GM19455 (cell line): Measurements from ENCODE around the gene NCOA1.
"Not testable (repeated sequence)": the region's sequence is repeated elsewhere in the genome, so short reads cannot be mapped to it uniquely, and the experiment has no call there.

Experiments
- ATAC-seq: cut with Tn5 transposase; IDR thresholded peaks from one replicate; pipeline ENCODE4 v1.9.1; 2021; ENCODE audit not compliant: unreplicated experiment

The NCOA1 gene

GRCh38 chr2:24676493-24676892 is 185.4 kb downstream of the NCOA1 start:
- no peak for ATAC-seq

DNA sequence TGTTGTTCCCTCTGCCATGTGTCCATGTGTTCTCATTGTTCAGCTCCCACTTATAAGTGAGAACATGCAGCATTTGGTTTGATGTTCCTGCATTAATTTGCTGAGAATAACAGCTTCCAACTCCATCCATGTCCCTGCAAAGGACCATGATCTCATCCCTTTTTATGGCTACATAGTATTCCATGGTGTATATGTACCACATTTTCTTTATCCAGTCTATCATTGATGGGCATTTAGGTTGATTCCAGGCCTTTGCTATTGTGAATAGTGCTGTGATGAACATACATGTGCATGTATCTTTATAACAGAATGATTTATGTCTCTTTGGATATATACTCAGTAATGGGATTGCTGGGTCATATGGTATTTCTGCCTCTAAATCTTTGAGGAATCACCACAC is 187.0 kb downstream of the NCOA1 start:
- ATAC-seq: not testable (repeated sequence)

- no peak for ATAC-seq
These were observed 189.1 kb downstream of the NCOA1 start for GRCh38 chr2:24680196-24680595.

DNA sequence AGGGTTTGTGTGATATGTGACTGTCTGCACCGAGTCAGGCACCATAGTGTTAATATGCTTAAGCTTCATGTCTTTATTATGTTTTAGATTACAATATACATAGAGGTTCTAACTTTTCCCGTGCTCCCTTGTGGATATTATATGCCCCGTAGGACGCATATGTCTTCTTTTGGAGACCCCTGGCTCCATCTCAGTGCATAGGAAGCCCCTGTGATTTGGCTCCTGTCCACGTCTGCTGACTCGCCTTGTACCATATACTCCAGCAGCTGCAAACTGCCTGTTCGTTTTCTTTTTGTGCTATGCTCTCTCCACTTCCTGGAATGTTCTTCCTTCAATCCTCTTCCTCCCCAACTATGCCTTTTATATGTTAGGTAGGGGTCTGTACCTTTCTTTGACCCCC is 191.2 kb downstream of the NCOA1 start:
- no peak for ATAC-seq

DNA sequence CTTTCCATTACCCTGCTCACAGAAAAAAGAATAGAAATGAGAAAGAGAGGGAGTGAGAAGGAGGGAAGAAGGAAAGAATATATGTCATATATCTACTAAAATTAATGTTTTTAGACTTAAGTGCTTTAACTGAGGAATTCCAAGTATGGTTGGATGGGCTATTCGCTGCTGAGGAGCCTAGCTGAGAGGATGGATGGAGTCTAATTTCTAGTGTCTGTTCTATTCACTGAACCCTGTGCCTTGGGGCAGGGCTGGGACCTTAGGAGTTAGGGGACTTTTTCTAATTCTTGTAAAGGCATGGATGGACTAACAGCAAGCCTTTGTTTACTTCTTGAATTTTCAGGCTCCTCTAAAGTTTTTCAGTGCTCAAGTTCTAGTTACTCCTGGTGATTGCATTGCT is 192.4 kb downstream of the NCOA1 start:
- no peak for ATAC-seq

DNA sequence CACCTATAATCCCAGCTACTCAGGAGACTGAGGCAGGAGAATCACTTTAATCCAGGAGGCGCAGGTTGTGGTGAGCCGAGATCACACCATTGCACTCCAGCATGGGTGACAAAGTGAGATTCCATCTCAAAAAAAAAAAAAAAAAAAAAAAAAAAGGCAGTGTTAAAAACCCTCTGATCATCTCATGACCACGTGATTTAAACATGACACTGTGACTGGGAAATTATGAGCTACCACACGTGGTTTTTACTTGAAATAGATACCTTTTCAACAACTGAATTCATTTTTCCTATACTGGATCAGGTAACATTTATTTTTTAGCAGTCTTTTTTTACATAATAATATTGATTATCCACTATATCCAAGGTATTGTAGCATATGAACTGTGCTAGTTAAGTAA is 199.5 kb downstream of the NCOA1 start:
- ATAC-seq: no peak

- ATAC-seq: no peak
These were observed 200.8 kb downstream of the NCOA1 start for GRCh38 chr2:24691806-24692205.

- no peak for ATAC-seq
These were observed 206.7 kb downstream of the NCOA1 start for GRCh38 chr2:24697792-24698191.

DNA sequence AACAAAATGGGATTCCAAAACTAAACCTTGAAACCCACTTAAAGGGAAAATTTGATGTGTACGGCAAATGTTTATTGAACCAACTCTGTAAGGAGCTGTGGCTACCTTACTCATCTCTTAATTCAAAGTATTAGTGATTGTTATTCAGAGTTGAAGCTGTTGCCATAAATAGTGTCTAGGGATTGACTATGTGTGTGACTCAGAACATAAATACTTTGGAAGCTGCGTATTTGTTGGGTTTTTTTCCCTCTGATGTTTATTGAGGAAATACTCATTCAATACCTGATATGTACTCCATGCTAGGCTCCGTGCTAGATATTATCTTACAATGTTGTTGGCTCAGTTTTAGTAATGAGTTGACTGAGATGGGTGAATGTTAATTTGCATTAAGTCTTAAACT is 211.7 kb downstream of the NCOA1 start:
- no peak for ATAC-seq

- no peak for ATAC-seq
These were observed 213.6 kb downstream of the NCOA1 start for GRCh38 chr2:24704692-24705091.

GRCh38 chr2:24707143-24707542 is 216.1 kb downstream of the NCOA1 start:
- no peak for ATAC-seq

DNA sequence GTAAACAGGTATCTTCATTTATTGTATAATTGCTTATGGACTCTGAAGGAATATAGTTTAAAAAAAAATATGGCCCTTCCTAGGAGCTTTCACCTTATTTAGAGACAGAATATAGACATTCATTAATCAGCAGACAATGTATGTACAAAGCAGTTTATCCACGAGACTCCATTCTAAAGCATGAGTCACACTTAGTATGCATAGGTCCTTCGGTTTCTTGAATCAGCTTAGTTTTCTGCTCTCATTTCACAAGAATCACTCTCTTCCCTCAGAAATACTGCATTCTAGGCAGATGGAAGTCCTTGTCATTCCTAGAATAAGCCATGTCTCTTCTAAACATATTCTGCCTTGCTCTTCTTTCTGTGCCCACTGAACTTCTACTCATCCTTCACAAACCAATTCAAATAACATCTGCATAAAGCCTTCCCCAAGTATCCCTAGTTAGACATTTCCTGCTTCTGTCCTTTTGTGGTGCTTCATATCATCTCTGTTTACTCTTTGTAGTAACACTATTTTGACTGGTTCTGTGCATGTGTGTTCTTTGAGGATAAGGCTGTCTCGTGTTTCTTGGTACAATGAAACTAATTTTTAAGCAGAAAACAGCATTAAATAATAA is 217.6 kb downstream of the NCOA1 start:
- no peak for ATAC-seq

DNA sequence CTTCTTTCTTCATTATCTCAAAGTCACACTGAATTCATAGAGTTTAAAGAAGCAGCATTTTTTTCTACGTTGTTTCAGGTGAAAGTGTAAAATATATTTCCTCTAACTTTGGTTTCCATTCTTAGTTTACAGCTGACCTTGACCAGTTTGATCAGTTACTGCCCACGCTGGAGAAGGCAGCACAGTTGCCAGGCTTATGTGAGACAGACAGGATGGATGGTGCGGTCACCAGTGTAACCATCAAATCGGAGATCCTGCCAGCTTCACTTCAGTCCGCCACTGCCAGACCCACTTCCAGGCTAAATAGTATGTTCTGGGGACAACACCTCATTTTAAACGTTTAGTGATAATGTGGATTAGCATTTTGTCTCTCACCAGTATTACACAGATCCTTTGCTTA is 219.8 kb downstream of the NCOA1 start:
- ATAC-seq: no peak

- ATAC-seq: no peak
These were observed 220.8 kb downstream of the NCOA1 start for GRCh38 chr2:24711865-24712264.

GRCh38 chr2:24712296-24712695 is 221.2 kb downstream of the NCOA1 start:
- no peak for ATAC-seq

DNA sequence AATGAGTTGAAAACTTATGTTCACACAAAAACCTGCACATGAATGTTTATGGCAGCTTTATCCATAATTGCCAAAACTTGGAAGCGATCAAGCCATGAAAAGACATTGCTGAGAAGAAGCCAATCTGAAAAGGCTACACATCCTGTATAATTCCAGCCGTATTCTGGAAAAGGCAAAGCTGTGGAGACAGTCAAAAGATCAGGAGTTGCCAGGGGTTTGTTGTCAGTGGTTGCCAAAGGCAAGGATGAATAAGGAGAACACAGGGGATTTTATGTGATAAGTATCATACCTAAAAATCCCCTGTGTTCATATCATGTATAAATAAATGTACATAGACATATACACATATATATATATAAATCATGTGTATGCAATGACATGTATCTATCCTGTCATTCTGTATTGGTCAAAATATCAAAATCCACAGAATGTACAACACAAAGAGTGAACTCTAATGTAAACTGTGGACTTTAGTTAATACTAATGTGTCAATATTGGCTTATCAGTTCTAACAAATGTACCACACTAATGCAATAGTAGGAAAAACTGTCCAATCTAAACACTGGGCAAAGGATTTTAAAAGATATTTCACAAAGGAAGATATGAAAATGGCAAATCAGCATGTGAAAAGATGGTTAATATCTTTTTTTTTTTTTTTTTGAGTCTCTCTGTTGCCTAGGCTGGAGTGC is 226.4 kb downstream of the NCOA1 start:
- no peak for ATAC-seq

- ATAC-seq: peak; percentile 81
These were observed 229.3 kb downstream of the NCOA1 start for GRCh38 chr2:24720310-24720709.

- ATAC-seq: no peak
These were observed 230.4 kb downstream of the NCOA1 start for GRCh38 chr2:24721470-24721869.

DNA sequence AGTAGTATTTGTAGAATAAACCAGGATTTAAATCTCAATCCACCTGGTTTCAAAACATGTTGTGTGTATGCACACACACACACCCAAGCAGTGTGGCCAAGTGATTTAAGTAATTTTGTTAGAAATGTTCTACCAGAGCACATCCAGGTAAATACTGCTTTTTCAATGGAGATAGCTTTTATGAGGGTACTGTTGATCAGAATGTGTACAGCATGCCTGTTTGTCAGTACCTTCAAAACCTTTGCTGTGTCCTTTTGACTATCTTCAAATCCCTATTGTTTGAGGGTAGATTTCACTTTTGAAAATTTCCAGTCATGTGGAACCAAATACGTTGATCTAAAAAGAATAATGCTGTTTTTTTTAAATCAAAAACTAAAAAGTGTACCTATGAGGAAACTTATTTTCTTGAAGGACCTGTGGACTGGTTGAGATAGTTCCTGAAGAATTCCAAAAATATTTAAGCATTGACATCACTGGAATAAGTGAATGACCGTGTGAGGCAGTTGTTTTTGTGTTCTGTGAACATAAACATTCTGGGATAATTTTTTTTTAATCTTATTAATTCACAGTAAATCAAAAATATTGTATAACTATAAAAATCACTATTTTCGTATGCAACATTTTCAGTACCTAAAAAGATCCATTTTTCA is 231.2 kb downstream of the NCOA1 start:
- ATAC-seq: no peak

- ATAC-seq: no peak
These were observed 232.1 kb downstream of the NCOA1 start for GRCh38 chr2:24723191-24723590.

DNA sequence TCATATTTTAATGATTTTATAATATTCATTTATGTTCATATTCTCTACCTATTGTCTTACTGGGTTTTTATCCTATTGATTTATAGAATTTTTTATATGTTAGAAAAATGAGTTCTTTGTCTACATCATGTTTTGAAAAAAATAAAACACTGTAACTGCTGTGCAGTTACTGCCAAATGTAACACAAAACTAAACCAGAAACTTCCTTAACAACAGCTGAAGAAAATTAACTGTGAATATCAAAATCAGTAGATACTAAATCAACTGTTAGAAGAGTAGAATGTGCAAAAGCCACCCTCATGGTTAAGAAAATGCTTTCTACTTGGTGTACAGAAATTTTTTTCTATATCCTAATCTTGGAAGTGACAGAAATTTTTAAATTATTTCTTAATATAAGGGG is 232.6 kb downstream of the NCOA1 start:
- no peak for ATAC-seq

DNA sequence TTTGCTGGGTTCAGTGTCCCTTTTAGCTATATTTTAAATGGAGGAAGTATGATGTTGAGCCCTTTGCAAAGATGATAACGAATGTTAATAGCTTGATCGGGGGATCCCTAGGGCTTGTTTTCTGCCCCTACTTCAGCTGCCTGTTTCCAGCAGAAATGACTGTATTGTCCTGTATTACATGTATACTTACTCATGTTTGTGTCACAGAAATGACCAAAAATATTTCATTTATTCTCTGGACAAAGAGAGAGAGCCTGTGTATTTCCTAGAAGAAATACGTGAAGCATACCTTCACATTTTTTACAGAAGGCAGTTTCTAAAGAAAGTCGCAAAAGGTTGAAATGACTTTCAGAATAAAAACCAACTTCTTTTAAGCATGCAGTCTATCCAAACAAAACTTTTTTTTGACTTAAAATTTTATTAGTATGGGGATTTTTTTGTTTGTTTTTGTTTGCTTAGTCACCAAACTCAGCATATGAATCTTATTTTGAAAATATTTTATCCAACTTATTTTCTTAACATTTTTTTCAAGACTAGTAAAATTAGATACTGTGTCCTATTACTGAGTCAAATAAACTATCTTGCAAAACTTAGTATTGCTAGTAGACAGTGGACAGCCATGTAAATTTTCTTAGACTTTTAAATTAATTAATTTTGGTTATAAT is 233.2 kb downstream of the NCOA1 start:
- ATAC-seq: no peak
